ENCODE measurements around the gene PTPN11.

DNA sequence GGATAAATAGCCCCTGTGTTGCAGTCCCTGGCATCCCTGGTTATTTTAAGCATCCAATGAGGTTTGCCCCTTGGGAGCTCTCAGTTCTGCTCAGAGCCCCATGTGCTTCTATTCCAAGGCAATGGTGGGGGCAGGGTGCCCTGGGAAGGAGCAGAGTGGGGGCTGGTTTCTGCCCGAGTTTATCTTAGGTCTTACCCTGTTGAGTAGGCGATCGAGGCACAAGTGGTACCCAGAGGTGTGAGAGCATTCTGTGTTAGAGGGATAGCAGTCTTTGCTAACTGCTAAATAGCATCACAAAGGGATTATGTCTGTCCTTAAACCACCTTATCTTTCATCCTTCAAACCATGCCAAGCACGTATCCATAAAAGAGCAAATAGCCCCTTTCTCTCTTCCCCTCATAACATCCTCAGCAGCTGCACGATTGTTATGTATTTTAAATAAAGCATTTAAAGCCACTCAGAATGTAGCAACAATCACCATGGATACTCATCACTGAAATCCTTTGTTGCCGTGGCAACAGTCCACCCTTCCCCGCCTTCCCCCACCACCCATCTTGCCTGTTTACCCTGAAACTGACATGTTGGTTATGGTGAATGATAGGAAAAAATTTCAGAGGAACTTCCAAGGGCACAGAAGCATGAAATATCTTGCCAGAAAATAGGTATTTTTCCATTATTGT, 139.3 kb downstream of the PTPN11 start:
- TF ChIP-seq GATA2 (IDR thresholded peaks at IDR 0.05; ENCODE audit: low read depth, low read length) = no peak
- TF ChIP-seq GATA3 (IDR thresholded peaks at IDR 0.05; ENCODE audit: low read depth, low read length) = no peak
